H1 (cell line): Measurements from ENCODE around the gene STK32A. TPM values are rescaled to one million over a fixed set of nuclear protein-coding genes. Genes with fewer than 3 reads are reported as not detected.

Source experiments
- CTCF ChIA-PET: fragments of 300-600 bp; sonication (Branson Sonifier 250); formaldehyde crosslinking; loops from one replicate; lab custom pipeline; 2021; ENCODE audit not compliant: partially characterized antibody; lab: Charles Lee
- POLR2A ChIA-PET: fragments of 300-600 bp; sonication (Branson Sonifier 250); formaldehyde crosslinking; loops from one replicate; lab custom pipeline; 2021; ENCODE audit warnings: inconsistent platforms; ENCODE audit not compliant: partially characterized antibody; lab: Charles Lee
- DNase-seq, 2 experiments: peaks; one replicate each; pipeline versions ENCODE4 v3.0.0 to v3.0.0-alpha.2; 2010 to 2022; ENCODE audit warnings: low spot score in 2 of 2, low read depth in 1 of 2, mixed read lengths in 1 of 2
- FAIRE-seq: peaks from 2 replicates; lab custom pipeline; 2011; peaks lifted over from hg19 to GRCh38; lab: Jason Lieb, UNC
- H2AFZ ChIP-seq: 2 replicates; pipeline ENCODE4 v1.8.1; 2012; ENCODE audit warnings: low read length, inconsistent platforms
- H2AK5ac ChIP-seq: 2 replicates; pipeline ENCODE4 v1.6.1; 2013; ENCODE audit warnings: low read depth, low read length
- H2BK120ac ChIP-seq: replicated peaks from 2 replicates; pipeline ENCODE3; 2013; ENCODE audit warnings: low read depth, low read length, inconsistent platforms
- H2BK12ac ChIP-seq: 2 replicates; pipeline ENCODE4 v1.6.1; 2013; ENCODE audit warnings: low read depth, low read length
- H2BK15ac ChIP-seq: 2 replicates; pipeline ENCODE4 v1.6.1; 2013; ENCODE audit warnings: low read length
- H2BK20ac ChIP-seq: 2 replicates; pipeline ENCODE4 v1.6.1; 2013; ENCODE audit warnings: low read length
- H2BK5ac ChIP-seq: 2 replicates; pipeline ENCODE4 v1.6.1; 2013; ENCODE audit warnings: low read depth, low read length
- H3K14ac ChIP-seq: 2 replicates; pipeline ENCODE4 v1.6.1; 2013; ENCODE audit warnings: inconsistent platforms; ENCODE audit not compliant: insufficient read length
- H3K18ac ChIP-seq: 2 replicates; pipeline ENCODE4 v1.6.1; 2013; ENCODE audit warnings: low read length; ENCODE audit errors: extremely low read depth
- H3K23ac ChIP-seq: 2 replicates; pipeline ENCODE4 v1.6.1; 2013; ENCODE audit warnings: inconsistent platforms; ENCODE audit not compliant: insufficient read length
- H3K23me2 ChIP-seq: 2 replicates; pipeline ENCODE4 v1.6.1; 2013; ENCODE audit warnings: low read depth, low read length
- H3K27ac ChIP-seq: 2 replicates; pipeline ENCODE4 v1.6.1; 2011; ENCODE audit warnings: low read depth, low read length, inconsistent platforms
- H3K27me3 ChIP-seq, 4 experiments: replicated peaks in 1 of 4; 1 replicate in 1 of 4; 2 replicates in 3 of 4; pipeline versions ENCODE4 v1.6.1 to v1.8.1; 2011 to 2013; ENCODE audit warnings: low read length in 3 of 4, mild to moderate bottlenecking in 3 of 4, inconsistent platforms in 2 of 4, mixed read lengths in 2 of 4, moderate library complexity in 1 of 4; ENCODE audit not compliant: control insufficient read depth in 3 of 4, insufficient read depth in 3 of 4; ENCODE audit errors: extremely low read depth in 1 of 4
- H3K36me3 ChIP-seq, 4 experiments: 2 replicates each; pipeline versions ENCODE4 v1.6.1 to v1.8.1; 2011 to 2013; ENCODE audit warnings: mild to moderate bottlenecking in 4 of 4, low read length in 3 of 4, moderate library complexity in 2 of 4, control low read depth in 1 of 4, inconsistent platforms in 1 of 4; ENCODE audit not compliant: insufficient read depth in 4 of 4, control insufficient read depth in 2 of 4
- H3K4ac ChIP-seq: replicated peaks from 2 replicates; pipeline ENCODE3; 2013; ENCODE audit warnings: low read length, low read depth, mixed read lengths, inconsistent platforms; ENCODE audit not compliant: insufficient read length
- H3K4me1 ChIP-seq, 4 experiments: replicated peaks in 1 of 4; 1 replicate in 1 of 4; 2 replicates in 3 of 4; pipeline versions ENCODE4 v1.6.1 to v1.8.1; 2011 to 2013; ENCODE audit warnings: low read length in 3 of 4, inconsistent platforms in 2 of 4, mixed read lengths in 1 of 4; ENCODE audit not compliant: insufficient read depth in 4 of 4, control insufficient read depth in 3 of 4
- H3K4me2 ChIP-seq, 2 experiments: 2 replicates each; pipeline versions ENCODE4 v1.6.1 to v1.8.1; 2011 to 2013; ENCODE audit warnings: low read depth in 2 of 2, low read length in 2 of 2, control low read depth in 1 of 2, inconsistent platforms in 1 of 2, mild to moderate bottlenecking in 1 of 2; ENCODE audit not compliant: insufficient read depth in 1 of 2
- H3K4me3 ChIP-seq, 4 experiments: fragments of 200-600, 300-600 bp in 1 of 4; sonication (generic), shearing (Covaris generic), sonication (Bioruptor Twin) in 1 of 4; 2 replicates each; pipeline versions ENCODE4 v1.5.1 to v1.8.1; 2011 to 2016; ENCODE audit warnings: low read length in 4 of 4, low read depth in 3 of 4, control low read depth in 2 of 4, inconsistent platforms in 2 of 4, mild to moderate bottlenecking in 2 of 4, mixed read lengths in 1 of 4, moderate library complexity in 1 of 4; ENCODE audit not compliant: insufficient read depth in 2 of 4; ENCODE audit errors: extremely low read depth in 1 of 4
- H3K56ac ChIP-seq: replicated peaks from 2 replicates; pipeline ENCODE3; 2013; ENCODE audit warnings: low read depth, mild to moderate bottlenecking, mixed read lengths, low read length, inconsistent platforms; ENCODE audit not compliant: insufficient read length
- H3K79me1 ChIP-seq: 2 replicates; pipeline ENCODE4 v1.6.1; 2013; ENCODE audit warnings: low read depth, low read length, control low read depth
- H3K79me2 ChIP-seq, 2 experiments: 2 replicates each; pipeline versions ENCODE4 v1.6.1 to v1.8.1; 2012 to 2013; ENCODE audit warnings: low read length in 2 of 2, mild to moderate bottlenecking in 2 of 2, inconsistent platforms in 1 of 2; ENCODE audit not compliant: insufficient read depth in 2 of 2, control insufficient read depth in 1 of 2
- H3K9ac ChIP-seq, 4 experiments: replicated peaks in 1 of 4; 1 replicate in 1 of 4; 2 replicates in 3 of 4; pipeline versions ENCODE4 v1.6.1 to v1.8.1; 2011 to 2013; ENCODE audit warnings: low read depth in 3 of 4, low read length in 3 of 4, control low read depth in 2 of 4, mild to moderate bottlenecking in 2 of 4, moderate library complexity in 2 of 4, inconsistent platforms in 1 of 4; ENCODE audit errors: extremely low read depth in 1 of 4
- H3K9me3 ChIP-seq, 2 experiments: 2 replicates each; pipeline versions ENCODE4 v1.6.1 to v1.8.1; 2012 to 2013; ENCODE audit warnings: mild to moderate bottlenecking in 2 of 2, moderate library complexity in 2 of 2, control low read depth in 1 of 2, inconsistent platforms in 1 of 2, low read depth in 1 of 2, low read length in 1 of 2, mixed read lengths in 1 of 2; ENCODE audit not compliant: insufficient read depth in 2 of 2
- H4K20me1 ChIP-seq, 2 experiments: replicated peaks in 1 of 2; 2 replicates each; pipeline versions ENCODE3 to v1.8.1; 2011 to 2013; ENCODE audit warnings: inconsistent platforms in 2 of 2, low read length in 2 of 2, mild to moderate bottlenecking in 1 of 2; ENCODE audit not compliant: insufficient read depth in 2 of 2, control insufficient read depth in 1 of 2
- H4K5ac ChIP-seq: 2 replicates; pipeline ENCODE4 v1.6.1; 2013; ENCODE audit warnings: low read length, low read depth, mixed read lengths, inconsistent platforms; ENCODE audit not compliant: insufficient read length
- H4K8ac ChIP-seq: 2 replicates; pipeline ENCODE4 v1.8.0; 2013; ENCODE audit warnings: mild to moderate bottlenecking, moderate library complexity, low read length, inconsistent platforms; ENCODE audit not compliant: insufficient read depth; ENCODE audit errors: extremely low read depth
- H4K91ac ChIP-seq: replicated peaks from 2 replicates; pipeline ENCODE3; 2013; ENCODE audit warnings: low read length, mixed read lengths, inconsistent platforms; ENCODE audit not compliant: insufficient read length
- HDAC2 ChIP-seq, 2 experiments: fragments of 300-600 bp in 1 of 2; sonication (generic) in 1 of 2; IDR thresholded peaks; 2 replicates each; pipeline ENCODE4 v1.6.1; 2011 to 2012; ENCODE audit warnings: low read depth in 2 of 2, low read length in 2 of 2, mild to moderate bottlenecking in 2 of 2, moderate library complexity in 2 of 2, borderline replicate concordance in 1 of 2, inconsistent platforms in 1 of 2
- RXRA ChIP-seq: IDR thresholded peaks from 2 replicates; pipeline ENCODE4 v1.6.1; 2011; ENCODE audit warnings: low read depth, mild to moderate bottlenecking, low read length, moderate library complexity; ENCODE audit not compliant: insufficient read depth
- SP2 ChIP-seq: IDR thresholded peaks from 2 replicates; pipeline ENCODE4 v1.6.1; 2012; ENCODE audit warnings: mild to moderate bottlenecking, low read length, inconsistent platforms
- TCF12 ChIP-seq: IDR thresholded peaks from 2 replicates; pipeline ENCODE4 v1.6.1; 2011; ENCODE audit warnings: low read depth, mild to moderate bottlenecking, low read length
- WGBS, 2 experiments: shearing (Covaris generic) in 1 of 2; methylation state at CpG; one replicate each; pipeline versions ENCODE4 v1.1.6 to v1.1.7; 2013 to 2015; ENCODE audit warnings: low lambda C conversion rate in 2 of 2, mixed read lengths in 2 of 2, inconsistent platforms in 1 of 2, low coverage in 1 of 2, missing lambda C conversion rate in 1 of 2; ENCODE audit not compliant: insufficient replicate concordance in 2 of 2, insufficient coverage in 1 of 2, insufficient read length in 1 of 2; ENCODE audit errors: extremely low coverage in 1 of 2, missing lambda C conversion rate in 1 of 2; 5-methylcytosine and 5-hydroxymethylcytosine counted together
- polyA plus RNA-seq, 7 experiments: library from polyadenylated mRNA; depleted of rRNA in 3 of 7; stranded (reverse) in 5 of 7; unstranded in 2 of 7; fragments of >200 nt in 5 of 7; fragments of 200-250 nt in 2 of 7; gene quantifications; 1 replicate in 5 of 7; 2 replicates in 1 of 7; 4 replicates in 1 of 7; pipeline versions ENCODE4 v1.2.1 to v1.2.3, GENCODE V29; 2011 to 2013; ENCODE audit warnings: missing spikeins in 2 of 7, mixed read lengths in 2 of 7
- total RNA-seq: library from RNA; stranded (reverse); fragmentation: NEBNext Ultra II Directional; extraction: Animal tissue kit (Norgen Biotek cat#: 25700); gene quantifications from 2 replicates; pipeline ENCODE4 v1.2.1, GENCODE V29; 2021

Gene STK32A
- total and polyA plus RNA-seq, 2 of the 8 experiments (the other 6 are each of a cell fraction or from before 2014, with no cell fraction given), result 1.3 to 2.5 TPM

DNA sequence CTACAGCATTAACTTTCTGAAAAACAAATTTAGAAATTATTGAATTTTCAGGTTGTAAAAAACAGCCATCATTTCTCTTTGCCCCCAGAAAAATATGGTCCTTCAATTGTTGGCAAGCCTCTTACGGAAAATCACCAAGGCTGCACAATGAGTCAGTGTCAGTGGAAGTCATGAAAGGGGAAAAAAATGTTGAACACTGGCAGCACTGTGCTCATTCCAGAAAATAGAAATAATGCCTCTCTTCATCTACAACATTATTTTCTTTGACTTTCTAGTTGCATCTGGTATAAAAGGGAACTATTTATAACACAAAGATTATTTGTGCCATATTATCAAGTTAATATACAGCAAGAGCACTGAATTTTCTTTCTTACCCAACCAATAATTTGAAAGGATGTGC is 26.7 kb upstream of the STK32A start:
- CTCF ChIA-PET, result interaction anchor here (1.1 to 2.2 kb wide), 3 partner anchors 19 to 179 kb away, joined by 3 to 7 read pairs (median 7); no protein-coding TSS in a partner anchor
- TF ChIP-seq RXRA (no peak), HDAC2 (IDR thresholded peaks at IDR 0.05; ENCODE audit: borderline replicate concordance in 1 of 2, low read depth in 2 of 2, low read length in 2 of 2) (no peak), SP2 (no peak), TCF12 (no peak)

More for the DNA sequence above, 26.7 kb upstream of the STK32A start:
- no peaks in the 10 kb centered on the region for H3K36me3 ChIP-seq
- no peaks in the 10 kb centered on the region for H3K9me3 ChIP-seq
- H3K4me1 ChIP-seq, result no peaks in the 10 kb centered on the region
- DNase-seq, result no peak
- H3K23me2 ChIP-seq, result no peaks in the 10 kb centered on the region
- no peak overlapping the region for H3K4me3 ChIP-seq
- no peaks in the 10 kb centered on the region for H3K79me2 ChIP-seq
- H3K4ac ChIP-seq, result no peak overlapping the region
- no peak for FAIRE-seq
- no peak overlapping the region for H2AK5ac ChIP-seq
- no peak overlapping the region for H3K56ac ChIP-seq
- H3K79me1 ChIP-seq, result no peaks in the 10 kb centered on the region
- 90% methylated on average over 1 of the region's 1 CpG; no CpG with 5 or more reads in 1 of the 2 experiments for WGBS, 2 experiments
- no peak overlapping the region for H3K27ac ChIP-seq
- no peak overlapping the region for H2BK20ac ChIP-seq
- no peak overlapping the region for H3K14ac ChIP-seq
- H2BK5ac ChIP-seq, result no peak overlapping the region
- no peak overlapping the region for H3K18ac ChIP-seq
- no peaks in the 10 kb centered on the region for H3K27me3 ChIP-seq
- no peak overlapping the region for H2BK120ac ChIP-seq
- H3K23ac ChIP-seq, result no peak overlapping the region
- POLR2A ChIA-PET, result no interaction called here
- no peak overlapping the region for H4K8ac ChIP-seq
- no peak overlapping the region for H4K91ac ChIP-seq
- no peak overlapping the region for H4K5ac ChIP-seq
- no peak overlapping the region for H2AFZ ChIP-seq
- H4K20me1 ChIP-seq, result no peaks in the 10 kb centered on the region
- H3K9ac ChIP-seq, result no peak overlapping the region
- H3K4me2 ChIP-seq, result no peak overlapping the region
- H2BK15ac ChIP-seq, result no peak overlapping the region
- H2BK12ac ChIP-seq, result no peak overlapping the region
